NCI-H2081 treated with DMSO at 0.1 percent for 48 hours (cell line): Measurements from ENCODE around the gene SPDYC.

Experiments
- DNase-seq: peaks from one replicate; lab custom pipeline; 2025; lab: John Stamatoyannopoulos, UW

SPDYC gene

GRCh38 chr11:65206901-65207300, 36.9 kb downstream of the SPDYC start:
- no peak for DNase-seq

GRCh38 chr11:65207918-65208784, 38.1 kb downstream of the SPDYC start:
- no peak for DNase-seq

- DNase-seq: no peak
Measured at GRCh38 chr11:65208785-65209710, 39.0 kb downstream of the SPDYC start.

- DNase-seq: no peak
Measured at GRCh38 chr11:65209711-65210360, 39.8 kb downstream of the SPDYC start.

GRCh38 chr11:65210361-65210731, 40.3 kb downstream of the SPDYC start:
- DNase-seq: no peak

GRCh38 chr11:65210748-65211147, 40.7 kb downstream of the SPDYC start:
- DNase-seq: no peak

GRCh38 chr11:65211293-65212105, 41.5 kb downstream of the SPDYC start:
- no peak for DNase-seq

- no peak for DNase-seq
Measured at GRCh38 chr11:65212226-65212801, 42.3 kb downstream of the SPDYC start.

- DNase-seq: no peak
Measured at GRCh38 chr11:65213322-65214211, 43.5 kb downstream of the SPDYC start.

GRCh38 chr11:65214212-65214845, 44.3 kb downstream of the SPDYC start:
- DNase-seq: no peak

GRCh38 chr11:65215441-65216076, 45.5 kb downstream of the SPDYC start:
- no peak for DNase-seq

GRCh38 chr11:65216830-65217229, 46.8 kb downstream of the SPDYC start:
- no peak for DNase-seq

- no peak for DNase-seq
Measured at GRCh38 chr11:65217441-65218423, 47.7 kb downstream of the SPDYC start.

GRCh38 chr11:65218446-65218845, 48.4 kb downstream of the SPDYC start:
- DNase-seq: no peak

- DNase-seq: no peak
Measured at GRCh38 chr11:65219930-65220213, 49.8 kb downstream of the SPDYC start.

GRCh38 chr11:65221026-65221425, 51.0 kb downstream of the SPDYC start:
- DNase-seq: no peak
